RKO (cell line): ENCODE data around the gene CYGB.
A peak's percentile ranks its signal among the peaks of the same experiment; 100 is the strongest.
"Not testable (repeated sequence)": the region's sequence is repeated elsewhere in the genome, so short reads cannot be mapped to it uniquely, and the experiment has no call there.

ENCODE experiments used
- DNase-seq: peaks from one replicate; pipeline ENCODE4 v3.0.0-alpha.2; 2016; ENCODE audit warnings: low spot score

Gene CYGB

GRCh38 chr17:76567634-76568432 lies 30.3 kb upstream of the CYGB start:
- DNase-seq = no peak

- no peak for DNase-seq
These were observed 29.5 kb upstream of the CYGB start for GRCh38 chr17:76566988-76567431.

- no peak for DNase-seq
These were observed 29.1 kb upstream of the CYGB start for GRCh38 chr17:76566613-76566943.

- DNase-seq = no peak
These were observed 28.5 kb upstream of the CYGB start for GRCh38 chr17:76565728-76566612.

- DNase-seq = peak; percentile 86
These were observed 27.6 kb upstream of the CYGB start for GRCh38 chr17:76564991-76565727.

- not testable (repeated sequence) for DNase-seq
These were observed 25.9 kb upstream of the CYGB start for GRCh38 chr17:76563359-76563758.

GRCh38 chr17:76562734-76563148 lies 25.2 kb upstream of the CYGB start:
- DNase-seq = peak; percentile 84

GRCh38 chr17:76561799-76562268 lies 24.3 kb upstream of the CYGB start:
- peak; percentile 77 for DNase-seq

- DNase-seq = no peak
These were observed 23.8 kb upstream of the CYGB start for GRCh38 chr17:76561332-76561731.

GRCh38 chr17:76560877-76561221 lies 23.3 kb upstream of the CYGB start:
- DNase-seq = no peak

- DNase-seq = peak; percentile 51
These were observed 22.7 kb upstream of the CYGB start for GRCh38 chr17:76560036-76560876.

GRCh38 chr17:76559460-76559859 lies 22.0 kb upstream of the CYGB start:
- DNase-seq = not testable (repeated sequence)

- DNase-seq = peak; percentile 73
These were observed 20.9 kb upstream of the CYGB start for GRCh38 chr17:76558198-76559095.

- DNase-seq = peak; percentile 96
These were observed 20.1 kb upstream of the CYGB start for GRCh38 chr17:76557368-76558197.

GRCh38 chr17:76556765-76557367 lies 19.4 kb upstream of the CYGB start:
- DNase-seq = peak; percentile 55

- no peak for DNase-seq
These were observed 16.6 kb upstream of the CYGB start for GRCh38 chr17:76554131-76554530.

- no peak for DNase-seq
These were observed 15.8 kb upstream of the CYGB start for GRCh38 chr17:76553178-76553908.

GRCh38 chr17:76551685-76552084 lies 14.2 kb upstream of the CYGB start:
- no peak for DNase-seq
